Gastrocnemius medialis (tissue), 4 donors: ENCODE data around the gene LMBR1. TPM values are rescaled to one million over a fixed set of nuclear protein-coding genes. Genes with fewer than 3 reads are reported as not detected.
"Not testable (repeated sequence)": the region's sequence is repeated elsewhere in the genome, so short reads cannot be mapped to it uniquely, and the experiment has no call there.

Experiments
- ATAC-seq, 2 donors: fragments of 150-250 bp; one replicate each; pipeline ENCODE4 v1.9.1; 2016
- DNase-seq, 2 donors: peaks; one replicate each; pipeline ENCODE4 v3.0.0-alpha.2; 2019
- H3K27ac ChIP-seq, 4 donors: fragments of 200-600 bp; sonication (generic); 1 replicate in 1 of 4; 2 replicates in 3 of 4; pipeline ENCODE4 v1.5.1; 2016 to 2018; ENCODE audit warnings: mild to moderate bottlenecking in 2 of 4, moderate library complexity in 1 of 4
- H3K27me3 ChIP-seq, 3 donors: fragments of 200-600 bp; sonication (generic) in 2 of 3; 1 replicate in 1 of 3; 2 replicates in 2 of 3; pipeline versions ENCODE4 v1.5.1 to v1.6.0; 2016 to 2019; ENCODE audit warnings: mild to moderate bottlenecking in 1 of 3, moderate library complexity in 1 of 3
- H3K36me3 ChIP-seq, 2 donors: fragments of 200-600 bp; sonication (generic) in 1 of 2; one replicate each; pipeline ENCODE4 v1.5.1; 2017 to 2018
- H3K4me1 ChIP-seq, 2 donors: fragments of 200-600 bp; sonication (generic) in 1 of 2; one replicate each; pipeline ENCODE4 v1.5.1; 2016 to 2017; ENCODE audit warnings: mild to moderate bottlenecking in 2 of 2
- H3K4me3 ChIP-seq, 4 donors: fragments of 200-600 bp; sonication (generic) in 3 of 4; 1 replicate in 1 of 4; 2 replicates in 3 of 4; pipeline ENCODE4 v1.5.1; 2016 to 2019; ENCODE audit warnings: mild to moderate bottlenecking in 2 of 4
- H3K9me3 ChIP-seq, 3 donors: fragments of 200-600 bp; sonication (generic) in 2 of 3; 1 replicate in 1 of 3; 2 replicates in 2 of 3; pipeline ENCODE4 v1.5.1; 2016 to 2019
- CTCF ChIP-seq, 5 experiments: fragments of 450-650 bp in 3 of 5; fragments of 200-600 bp in 2 of 5; sonication (generic) in 2 of 5; IDR thresholded peaks in 4 of 5; conservative IDR thresholded peaks in 1 of 5; 1 replicate in 4 of 5; 2 replicates in 1 of 5; pipeline ENCODE4 v1.5.1; 2016 to 2019; ENCODE audit warnings: antibody characterized with exemption in 5 of 5, mild to moderate bottlenecking in 3 of 5, moderate library complexity in 3 of 5
- POLR2A ChIP-seq, 2 donors: fragments of 450-650 bp; IDR thresholded peaks; one replicate each; pipeline ENCODE4 v1.6.1; 2017; ENCODE audit warnings: antibody characterized with exemption in 2 of 2, mild to moderate bottlenecking in 2 of 2, moderate library complexity in 2 of 2
- in situ Hi-C, 4 donors: fragments of 200-750 bp; cut with MboI; loops; one replicate each; pipeline versions ENCODE4 v1.15.0 to v1.8.0; 2017; ENCODE audit warnings: low sequenced_read_pairs in 4 of 4
- intact Hi-C: fragments of 100-400 bp; cut with DNase I; formaldehyde crosslinking; loops from one replicate; pipeline ENCODE4 v1.15.1; 2023; ENCODE audit warnings: low total_unique reads
- total RNA-seq, 4 donors: library from RNA; depleted of rRNA; stranded (reverse); fragments of >200 nt; gene quantifications; one replicate each; pipeline versions ENCODE4 v1.1.0 to v1.2.3, GENCODE V29; 2016

LMBR1 gene
- total RNA-seq, result 10 to 100 TPM; 27.9 to 87.0 (median 35.3) TPM

GRCh38 chr7:156892821-156893706, at the start of gene LMBR1:
Gene LMBR1 (minus strand): TSS chr7:156893183. CDS start chr7:156892993, 190 bp downstream.
- Histone ChIP-seq H3K36me3 (no peaks in the 10 kb centered on the region), H3K4me1 (peaks cover 27 to 47% of the 10 kb centered on the region in 2 donors), H3K9me3 (no peaks in the 10 kb centered on the region), H3K27me3 (no peaks in the 10 kb centered on the region), H3K27ac (peak within 1 kb of the TSS; percentile 90 to 99 (median 96)), H3K4me3 (peak within 1 kb of the TSS; percentile 82 to 97 (median 87))
- intact Hi-C loops (loop anchor here (1.0 to 10.0 kb wide), 4 partner anchors 59 to 444 kb away; partner anchors contain the start of genes DNAJB6, RNF32 and UBE3C), in situ Hi-C loops (no loop called here)
- peak; percentile 79 to 94 (median 89) for TF ChIP-seq CTCF (IDR thresholded peaks at IDR 0.05 in 4 of 5, conservative IDR thresholded peaks at IDR 0.05 in 1 of 5)
- TF ChIP-seq POLR2A (IDR thresholded peaks at IDR 0.05), result peak; percentile 75 to 83
- ATAC-seq (peak; percentile 89 to 90), DNase-seq (peak; percentile 92 to 96)

GRCh38 chr7:156942708-156943090, 49.7 kb upstream of the LMBR1 start:
- intact Hi-C loops, result no loop called here
- ATAC-seq, result no peak
- peaks cover 4 to 24% (median 9%) of the 10 kb centered on the region in 3 donors for H3K27me3 ChIP-seq

GRCh38 chr7:156941393-156942182, 48.6 kb upstream of the LMBR1 start:
- DNase-seq (no peak), ATAC-seq (no peak)
- H3K9me3 ChIP-seq, result no peaks in the 10 kb centered on the region
- H3K4me3 ChIP-seq, result no peak overlapping the region
- intact Hi-C loops (no loop called here), in situ Hi-C loops (no loop called here)
- H3K27ac ChIP-seq, result no peak overlapping the region
- no peak for TF ChIP-seq POLR2A (IDR thresholded peaks at IDR 0.05)
- TF ChIP-seq CTCF (IDR thresholded peaks at IDR 0.05 in 4 of 5, conservative IDR thresholded peaks at IDR 0.05 in 1 of 5), result no peak
- H3K4me1 ChIP-seq, result no peaks in the 10 kb centered on the region
- no peaks in the 10 kb centered on the region for H3K36me3 ChIP-seq
- peaks cover 4 to 24% (median 9%) of the 10 kb centered on the region in 3 donors for H3K27me3 ChIP-seq

More at GRCh38 chr7:156942708-156943090, 49.7 kb upstream of the LMBR1 start:
- no peak for TF ChIP-seq POLR2A (IDR thresholded peaks at IDR 0.05)
- no peak for TF ChIP-seq CTCF (IDR thresholded peaks at IDR 0.05 in 4 of 5, conservative IDR thresholded peaks at IDR 0.05 in 1 of 5)
- H3K4me3 ChIP-seq, result no peak overlapping the region
- H3K4me1 ChIP-seq, result no peaks in the 10 kb centered on the region
- H3K36me3 ChIP-seq, result no peaks in the 10 kb centered on the region
- DNase-seq, result no peak
- no peaks in the 10 kb centered on the region for H3K9me3 ChIP-seq
- no peak overlapping the region for H3K27ac ChIP-seq
- in situ Hi-C loops, result no loop called here

GRCh38 chr7:156940421-156941122, 47.6 kb upstream of the LMBR1 start:
- no peak for DNase-seq
- ATAC-seq, result no peak
- TF ChIP-seq CTCF (IDR thresholded peaks at IDR 0.05 in 4 of 5, conservative IDR thresholded peaks at IDR 0.05 in 1 of 5), result no peak
- no peak for TF ChIP-seq POLR2A (IDR thresholded peaks at IDR 0.05)
- Histone ChIP-seq H3K27ac (no peak overlapping the region), H3K4me3 (no peak overlapping the region), H3K36me3 (no peaks in the 10 kb centered on the region), H3K27me3 (peaks cover 4 to 20% (median 9%) of the 10 kb centered on the region in 3 donors), H3K9me3 (no peaks in the 10 kb centered on the region), H3K4me1 (no peaks in the 10 kb centered on the region)
- in situ Hi-C loops (no loop called here), intact Hi-C loops (no loop called here)

GRCh38 chr7:156936766-156937165, 43.8 kb upstream of the LMBR1 start:
- intact Hi-C loops, H3K4me1 ChIP-seq, ATAC-seq, H3K27ac ChIP-seq, H3K9me3 ChIP-seq, DNase-seq, H3K36me3 ChIP-seq, in situ Hi-C loops, H3K27me3 ChIP-seq, H3K4me3 ChIP-seq: not testable (repeated sequence)
